Endodermal cell (in vitro differentiated cells): ENCODE results near the gene CACNA1F. TPM values are rescaled to one million over a fixed set of nuclear protein-coding genes. Genes with fewer than 3 reads are reported as not detected.

Source experiments
- DNase-seq: peaks from one replicate; pipeline ENCODE4 v3.0.0-alpha.2; 2017
- H3K27ac ChIP-seq: 2 replicates; pipeline ENCODE4 v1.5.1; 2013; ENCODE audit warnings: mild to moderate bottlenecking, low read depth, low read length, moderate library complexity
- H3K27me3 ChIP-seq: 2 replicates; pipeline ENCODE4 v1.6.1; 2013; ENCODE audit warnings: mild to moderate bottlenecking, low read length, moderate library complexity; ENCODE audit not compliant: insufficient read depth, control insufficient read depth, poor library complexity, severe bottlenecking
- H3K36me3 ChIP-seq: 2 replicates; pipeline ENCODE4 v1.7.0; 2013; ENCODE audit warnings: mild to moderate bottlenecking, low read length, moderate library complexity; ENCODE audit not compliant: control insufficient read depth, insufficient read depth
- H3K4me1 ChIP-seq: one replicate; pipeline ENCODE4 v1.7.0; 2013; ENCODE audit warnings: low read length; ENCODE audit not compliant: control insufficient read depth, insufficient read depth
- H3K4me3 ChIP-seq: 2 replicates; pipeline ENCODE4 v1.5.1; 2013; ENCODE audit warnings: mild to moderate bottlenecking, low read length, moderate library complexity
- H3K9ac ChIP-seq: 2 replicates; pipeline ENCODE4 v1.6.1; 2013; ENCODE audit warnings: mild to moderate bottlenecking, low read length, moderate library complexity; ENCODE audit not compliant: poor library complexity, severe bottlenecking; ENCODE audit errors: extremely low read depth
- H3K9me3 ChIP-seq: 2 replicates; pipeline ENCODE4 v1.6.1; 2013; ENCODE audit warnings: mild to moderate bottlenecking, low read length, moderate library complexity; ENCODE audit not compliant: control insufficient read depth
- H3K27ac Mint-ChIP-seq: 2 replicates; pipeline ENCODE4 v1.8.0; 2020; ENCODE audit warnings: mixed read lengths
- H3K27me3 Mint-ChIP-seq: 2 replicates; pipeline ENCODE4 v1.8.0; 2021; ENCODE audit warnings: mild to moderate bottlenecking, mixed read lengths; ENCODE audit not compliant: insufficient read depth
- H3K36me3 Mint-ChIP-seq: 2 replicates; pipeline ENCODE4 v1.8.0; 2020; ENCODE audit warnings: low read depth, mixed read lengths
- H3K4me1 Mint-ChIP-seq: 2 replicates; pipeline ENCODE4 v1.8.0; 2020; ENCODE audit warnings: mixed read lengths
- H3K4me3 Mint-ChIP-seq: 2 replicates; pipeline ENCODE4 v1.8.0; 2020; ENCODE audit warnings: mild to moderate bottlenecking, moderate library complexity, mixed read lengths
- H3K9me3 Mint-ChIP-seq: 2 replicates; pipeline ENCODE4 v1.8.0; 2020; ENCODE audit warnings: mild to moderate bottlenecking, mixed read lengths
- CTCF ChIP-seq: fragments of 200-600 bp; sonication (generic); conservative IDR thresholded peaks from 2 replicates; pipeline ENCODE4 v1.5.0; 2021; ENCODE audit warnings: antibody characterized with exemption, mild to moderate bottlenecking
- WGBS, 2 experiments: methylation state at CpG; one replicate each; pipeline versions ENCODE4 v1.1.5 to v1.1.7; 2013; ENCODE audit warnings: missing lambda C conversion rate in 2 of 2, mixed read lengths in 1 of 2; ENCODE audit not compliant: insufficient coverage in 1 of 2, insufficient read length in 1 of 2; 5-methylcytosine and 5-hydroxymethylcytosine counted together
- total RNA-seq, 2 donors: library from RNA; stranded (reverse); fragmentation: NEBNext Ultra II Directional in 1 of 2; extraction: Animal tissue kit (Norgen Biotek cat#: 25700) in 1 of 2; gene quantifications; 2 replicates in 1 of 2; 3 replicates in 1 of 2; pipeline ENCODE4 v1.2.1, GENCODE V29; 2021

CACNA1F gene
- total RNA-seq, 2 donors from 2014 or later = 0.42 to 0.70 TPM

GRCh38 chrX:49249071-49249470, 15.9 kb upstream of the CACNA1F start:
- no peaks in the 10 kb centered on the region for H3K4me1 ChIP-seq
- Mint-ChIP-seq H3K4me1 (no peaks in the 10 kb centered on the region), H3K4me3 (no peak overlapping the region), H3K9me3 (peaks cover 67% of the 10 kb centered on the region), H3K27me3 (no peaks in the 10 kb centered on the region), H3K36me3 (peaks cover 15% of the 10 kb centered on the region), H3K27ac (no peak overlapping the region)
- no peak overlapping the region for H3K4me3 ChIP-seq
- no peak for DNase-seq
- TF ChIP-seq CTCF = no peak
- no peak overlapping the region for H3K27ac ChIP-seq
- 92% methylated on average over 6 of the region's 6 CpGs; no CpG with 5 or more reads in 1 of the 2 experiments for WGBS, 2 experiments
- no peak overlapping the region for H3K9ac ChIP-seq
- no peaks in the 10 kb centered on the region for H3K27me3 ChIP-seq
- peaks cover 3% of the 10 kb centered on the region for H3K36me3 ChIP-seq
- H3K9me3 ChIP-seq = no peaks in the 10 kb centered on the region

- WGBS, 2 experiments = 95 to 100% methylated on average over 2 to 27 of the region's 28 CpGs
- DNase-seq = no peak
- H3K4me1 ChIP-seq = no peaks in the 10 kb centered on the region
- no peaks in the 10 kb centered on the region for H3K27me3 ChIP-seq
- Mint-ChIP-seq H3K4me1 (no peaks in the 10 kb centered on the region), H3K9me3 (peaks cover 69% of the 10 kb centered on the region), H3K4me3 (no peak overlapping the region), H3K36me3 (peaks cover 19% of the 10 kb centered on the region), H3K27me3 (no peaks in the 10 kb centered on the region), H3K27ac (no peak overlapping the region)
- no peak overlapping the region for H3K4me3 ChIP-seq
- no peak overlapping the region for H3K9ac ChIP-seq
- H3K36me3 ChIP-seq = peaks cover 3% of the 10 kb centered on the region
- no peak overlapping the region for H3K27ac ChIP-seq
- TF ChIP-seq CTCF = no peak
- no peaks in the 10 kb centered on the region for H3K9me3 ChIP-seq
These were observed 15.0 kb upstream of the CACNA1F start for GRCh38 chrX:49247916-49248811.

DNA sequence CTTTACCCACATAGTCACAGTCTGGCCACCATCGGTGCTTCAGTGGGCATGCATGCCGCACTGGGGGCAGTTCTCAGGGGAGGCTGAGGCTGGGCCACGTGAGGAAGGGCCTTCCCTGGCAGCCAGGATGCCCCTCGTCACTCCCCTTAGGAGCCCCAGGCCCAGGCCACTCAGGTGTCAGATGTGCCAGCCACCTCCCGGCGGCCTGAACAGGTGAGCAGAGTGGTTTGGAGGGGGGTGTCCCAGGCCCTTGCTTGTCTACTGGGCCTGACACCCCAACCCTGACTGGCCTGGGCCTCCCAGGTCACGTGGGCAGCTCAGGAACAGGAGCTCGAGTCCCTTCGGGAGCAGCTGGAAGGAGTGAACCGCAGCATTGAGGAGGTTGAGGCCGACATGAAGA, 14.2 kb upstream of the CACNA1F start:
- no peak for DNase-seq
- H3K4me3 ChIP-seq = no peak overlapping the region
- no peaks in the 10 kb centered on the region for H3K4me1 ChIP-seq
- Mint-ChIP-seq H3K4me3 (no peak overlapping the region), H3K36me3 (peaks cover 19% of the 10 kb centered on the region), H3K27me3 (no peaks in the 10 kb centered on the region), H3K9me3 (peaks cover 66% of the 10 kb centered on the region), H3K27ac (no peak overlapping the region), H3K4me1 (no peaks in the 10 kb centered on the region)
- no peaks in the 10 kb centered on the region for H3K27me3 ChIP-seq
- 94% methylated on average over 11 of the region's 11 CpGs; no CpG with 5 or more reads in 1 of the 2 experiments for WGBS, 2 experiments
- H3K9me3 ChIP-seq = no peaks in the 10 kb centered on the region
- no peak overlapping the region for H3K27ac ChIP-seq
- peaks cover 3% of the 10 kb centered on the region for H3K36me3 ChIP-seq
- TF ChIP-seq CTCF = no peak
- H3K9ac ChIP-seq = no peak overlapping the region
